ENCODE results near the gene CPT1B. TPM values are rescaled to one million over a fixed set of nuclear protein-coding genes. Genes with fewer than 3 reads are reported as not detected.

Gene CPT1B
- polyA plus RNA-seq, 3 donors: 0.18 to 66.9 TPM; not detected in 1

DNA sequence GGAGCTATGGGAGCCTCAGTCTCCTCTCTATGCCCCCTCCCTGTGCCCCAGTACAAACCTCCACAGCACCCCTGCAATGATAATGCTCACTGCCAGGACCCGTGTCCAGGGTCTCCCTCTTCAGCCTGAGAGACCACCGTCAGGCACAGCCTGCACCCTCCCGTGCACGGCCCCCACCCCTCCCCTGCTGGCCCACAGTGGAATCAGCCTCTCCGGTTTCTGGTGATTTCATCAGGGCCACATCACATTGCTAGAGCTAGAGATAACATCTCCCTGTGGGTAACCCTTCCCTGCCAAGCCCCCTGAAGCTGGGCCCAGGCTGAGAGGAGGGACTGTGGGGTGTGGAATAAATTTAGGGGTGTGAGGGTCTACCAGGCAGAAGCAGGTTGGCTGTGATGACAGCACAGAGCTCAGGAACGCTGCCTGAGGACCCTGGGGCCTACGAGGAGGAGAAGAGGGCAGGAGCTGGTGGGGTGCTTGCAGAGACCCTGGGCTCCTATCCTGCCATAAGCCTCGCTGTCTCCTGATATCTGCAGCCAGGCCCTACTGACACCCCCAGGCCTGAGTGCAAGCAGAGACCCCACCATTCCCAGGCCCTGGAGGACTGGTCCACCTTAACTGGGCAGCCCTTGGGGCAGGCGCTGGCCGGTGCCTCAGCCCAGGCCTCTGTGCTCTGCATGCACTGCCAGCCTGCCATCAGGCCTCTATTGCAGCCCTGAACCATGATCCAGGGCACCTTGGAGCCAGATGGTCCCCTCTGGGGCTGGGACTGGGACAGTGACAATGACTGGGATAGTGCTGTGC, 32.5 kb downstream of the CPT1B start, which contains the start of gene KLHDC7B:
TSS of gene KLHDC7B (plus strand) at position 378 of the 804 bp plus-strand sequence. CDS start at position 723, 345 bp downstream.
- Histone ChIP-seq H2AFZ (ENCODE audit: insufficient read depth, low read depth, low read length, poor library complexity, severe bottlenecking) (peak within 1 kb of the TSS; percentile 61), H4K20me1 (ENCODE audit: insufficient read depth, low read length) (no peaks in the 10 kb centered on the region), H3K4me3 (replicated peaks in 1 of 3; ENCODE audit: low read depth in 2 of 3, low read length in 3 of 3) (peak within 1 kb of the TSS in 1 of 3 experiments; percentile 73), H3K9me3 (replicated peaks in 1 of 2; ENCODE audit: control insufficient read depth in 1 of 2, insufficient read depth in 1 of 2, low read length in 2 of 2) (no peaks in the 10 kb centered on the region), H3K9ac (ENCODE audit: insufficient read depth, low read length, poor library complexity, severe bottlenecking) (peak within 1 kb of the TSS; percentile 73), H3K27me3 (ENCODE audit: control insufficient read depth in 2 of 2, insufficient read depth in 2 of 2, low read length in 2 of 2) (no peaks in the 10 kb centered on the region), H3K79me2 (ENCODE audit: insufficient read depth, low read length) (peaks cover 16% of the 10 kb centered on the region), H3K4me2 (replicated peaks; ENCODE audit: extremely low read depth, low read length, poor library complexity, severe bottlenecking) (peak within 1 kb of the TSS; percentile 88), H3K36me3 (replicated peaks in 1 of 2; ENCODE audit: control insufficient read depth in 1 of 2, insufficient read depth in 2 of 2, low read length in 2 of 2) (no peaks in the 10 kb centered on the region), H3K4me1 (ENCODE audit: control insufficient read depth in 1 of 2, insufficient read depth in 2 of 2, low read length in 2 of 2) (peaks cover 73 to 94% of the 10 kb centered on the region in 2 donors), H3K27ac (ENCODE audit: low read depth in 1 of 2, low read length in 2 of 2) (peak within 1 kb of the TSS; percentile 99 to 100)
- peak within 1 kb of the TSS; percentile 41 to 100 (median 99) for H3K27ac Mint-ChIP-seq
- peaks cover 5% of the 10 kb centered on the region in 2 donors for H3K36me3 Mint-ChIP-seq
- H3K4me1 Mint-ChIP-seq: peaks cover 61% of the 10 kb centered on the region
- H3K27me3 Mint-ChIP-seq (ENCODE audit: low read depth in 3 of 3): peaks cover 3 to 24% (median 5%) of the 10 kb centered on the region in 3 donors
- peak within 1 kb of the TSS; percentile 72 to 79 for H3K4me3 Mint-ChIP-seq
- TF ChIP-seq CTCF (IDR thresholded peaks at IDR 0.05): no peak
- DNase-seq: no peak
- intact Hi-C loops (cut with micrococcal nuclease): loop anchor here (2.0 to 5.0 kb wide), 3 partner anchors 15 to 37 kb away; partner anchors contain the start of genes CHKB (in 1 of the 2) and SYCE3 (in 1 of the 2)
- WGBS (ENCODE audit: insufficient coverage): 53% methylated on average over 9 of the region's 10 CpGs
- peaks cover 0 to 6% (median 0%) of the 10 kb centered on the region in 7 donors for H3K9me3 Mint-ChIP-seq

- H2AFZ ChIP-seq (ENCODE audit: insufficient read depth, low read depth, low read length, poor library complexity, severe bottlenecking): peak overlapping the region; percentile 61
- peaks cover 80 to 97% of the 10 kb centered on the region in 2 donors for H3K4me1 ChIP-seq (ENCODE audit: control insufficient read depth in 1 of 2, insufficient read depth in 2 of 2, low read length in 2 of 2)
- H3K4me2 ChIP-seq (replicated peaks; ENCODE audit: extremely low read depth, low read length, poor library complexity, severe bottlenecking): peak overlapping the region; percentile 81
- H3K9ac ChIP-seq (ENCODE audit: insufficient read depth, low read length, poor library complexity, severe bottlenecking): peak overlapping the region; percentile 73
- Mint-ChIP-seq H3K4me3 (peak overlapping the region; percentile 72 to 79), H3K9me3 (peaks cover 0 to 3% (median 0%) of the 10 kb centered on the region in 7 donors), H3K27me3 (ENCODE audit: low read depth in 3 of 3) (peaks cover 1 to 22% (median 3%) of the 10 kb centered on the region in 3 donors), H3K36me3 (peaks cover 3 to 5% of the 10 kb centered on the region in 2 donors), H3K4me1 (peaks cover 65% of the 10 kb centered on the region), H3K27ac (peak overlapping the region; percentile 97 to 100 (median 99))
- peak overlapping the region; percentile 99 to 100 for H3K27ac ChIP-seq (ENCODE audit: low read depth in 1 of 2, low read length in 2 of 2)
- H3K4me3 ChIP-seq (replicated peaks in 1 of 3; ENCODE audit: low read depth in 2 of 3, low read length in 3 of 3): peak overlapping the region; percentile 18 to 73 (median 34)
- peaks cover 16% of the 10 kb centered on the region for H3K79me2 ChIP-seq (ENCODE audit: insufficient read depth, low read length)
- no peaks in the 10 kb centered on the region for H3K27me3 ChIP-seq (ENCODE audit: control insufficient read depth in 2 of 2, insufficient read depth in 2 of 2, low read length in 2 of 2)
- TF ChIP-seq CTCF (IDR thresholded peaks at IDR 0.05): no peak
- H3K9me3 ChIP-seq (replicated peaks in 1 of 2; ENCODE audit: control insufficient read depth in 1 of 2, insufficient read depth in 1 of 2, low read length in 2 of 2): no peaks in the 10 kb centered on the region
- intact Hi-C loops (cut with micrococcal nuclease): loop anchor here (2.0 to 5.0 kb wide), 3 partner anchors 16 to 38 kb away; partner anchors contain the start of genes CHKB (in 1 of the 2) and SYCE3 (in 1 of the 2)
- peak in 1 of 3 donors; percentile 42 for DNase-seq
- H4K20me1 ChIP-seq (ENCODE audit: insufficient read depth, low read length): no peaks in the 10 kb centered on the region
- no peaks in the 10 kb centered on the region for H3K36me3 ChIP-seq (replicated peaks in 1 of 2; ENCODE audit: control insufficient read depth in 1 of 2, insufficient read depth in 2 of 2, low read length in 2 of 2)
- WGBS (ENCODE audit: insufficient coverage): 44% methylated on average over 4 of the region's 5 CpGs
These were observed 33.4 kb downstream of the CPT1B start for GRCh38 chr22:50544746-50545253.

Measured in CD14-positive monocyte (primary cell).